ENCODE measurements around the gene RHOT1.

The RHOT1 gene

GRCh38 chr17:32209608-32210007 is 67.3 kb downstream of the RHOT1 start:
- no peaks in the 10 kb centered on the region for H3K27me3 Mint-ChIP-seq (ENCODE audit: low read depth)
- no peak overlapping the region for H3K27ac Mint-ChIP-seq
- H3K9me3 Mint-ChIP-seq: no peaks in the 10 kb centered on the region
- peaks cover 30% of the 10 kb centered on the region for H3K36me3 Mint-ChIP-seq (ENCODE audit: low read depth)
- no peaks in the 10 kb centered on the region for H3K4me1 Mint-ChIP-seq (ENCODE audit: low read depth)
- H3K4me3 Mint-ChIP-seq: no peak overlapping the region

GRCh38 chr17:32211671-32212070 is 69.4 kb downstream of the RHOT1 start:
- no peaks in the 10 kb centered on the region for H3K9me3 Mint-ChIP-seq
- no peaks in the 10 kb centered on the region for H3K4me1 Mint-ChIP-seq (ENCODE audit: low read depth)
- H3K4me3 Mint-ChIP-seq: no peak overlapping the region
- H3K36me3 Mint-ChIP-seq (ENCODE audit: low read depth): peaks cover 29% of the 10 kb centered on the region
- H3K27ac Mint-ChIP-seq: no peak overlapping the region
- no peaks in the 10 kb centered on the region for H3K27me3 Mint-ChIP-seq (ENCODE audit: low read depth)

DNA sequence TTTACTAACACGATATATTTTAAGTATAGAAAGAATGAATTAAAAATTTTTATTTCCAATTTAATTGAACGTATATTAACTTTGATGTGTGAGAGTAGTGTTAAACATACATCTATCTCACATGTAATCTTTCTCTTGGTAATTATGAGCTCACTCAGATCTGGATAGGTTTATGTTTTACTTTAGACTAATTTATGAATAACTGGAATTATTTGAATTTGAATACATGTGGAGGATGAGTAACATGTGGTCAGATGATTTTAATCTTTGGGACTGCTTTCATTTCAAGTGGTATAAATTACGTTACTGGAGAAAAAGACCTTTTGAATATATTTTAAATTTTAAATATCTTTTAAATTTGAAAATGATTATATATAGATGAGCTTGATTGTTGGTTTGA is 73.4 kb downstream of the RHOT1 start:
- no peak overlapping the region for H3K4me3 Mint-ChIP-seq
- no peaks in the 10 kb centered on the region for H3K9me3 Mint-ChIP-seq
- peaks cover 16% of the 10 kb centered on the region for H3K36me3 Mint-ChIP-seq (ENCODE audit: low read depth)
- H3K27me3 Mint-ChIP-seq (ENCODE audit: low read depth): no peaks in the 10 kb centered on the region
- H3K27ac Mint-ChIP-seq: no peak overlapping the region
- peaks cover 8% of the 10 kb centered on the region for H3K4me1 Mint-ChIP-seq (ENCODE audit: low read depth)

GRCh38 chr17:32222621-32223020 is 80.3 kb downstream of the RHOT1 start:
- Mint-ChIP-seq H3K4me3 (no peak overlapping the region), H3K4me1 (ENCODE audit: low read depth) (peaks cover 12% of the 10 kb centered on the region), H3K27me3 (ENCODE audit: low read depth) (no peaks in the 10 kb centered on the region), H3K9me3 (no peaks in the 10 kb centered on the region), H3K27ac (no peak overlapping the region), H3K36me3 (ENCODE audit: low read depth) (peaks cover 8% of the 10 kb centered on the region)

GRCh38 chr17:32223703-32224102 is 81.4 kb downstream of the RHOT1 start:
- no peaks in the 10 kb centered on the region for H3K9me3 Mint-ChIP-seq
- H3K36me3 Mint-ChIP-seq (ENCODE audit: low read depth): peaks cover 10% of the 10 kb centered on the region
- no peak overlapping the region for H3K4me3 Mint-ChIP-seq
- peaks cover 12% of the 10 kb centered on the region for H3K4me1 Mint-ChIP-seq (ENCODE audit: low read depth)
- no peaks in the 10 kb centered on the region for H3K27me3 Mint-ChIP-seq (ENCODE audit: low read depth)
- H3K27ac Mint-ChIP-seq: no peak overlapping the region

DNA sequence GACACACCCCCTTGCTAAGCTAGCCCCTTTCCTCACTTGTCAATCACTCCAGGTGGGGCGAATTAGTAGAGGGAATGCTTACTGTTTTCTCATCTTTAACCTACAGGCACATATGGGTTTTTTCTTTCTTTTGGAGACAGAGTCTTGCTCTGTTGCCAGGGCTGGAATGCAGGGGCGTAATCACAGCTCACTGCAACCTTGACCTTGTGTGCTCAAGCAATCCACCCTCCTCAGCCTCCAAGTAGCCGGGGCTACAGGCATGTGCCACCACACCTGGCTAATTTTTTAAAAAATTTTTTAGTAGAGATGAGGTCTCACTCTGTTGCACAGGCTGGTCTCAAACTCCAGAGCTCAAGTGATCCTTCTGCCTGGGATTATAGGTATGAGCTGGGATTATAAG is 84.6 kb downstream of the RHOT1 start:
- Mint-ChIP-seq H3K36me3 (ENCODE audit: low read depth) (peaks cover 12% of the 10 kb centered on the region), H3K27ac (no peak overlapping the region), H3K4me3 (no peak overlapping the region), H3K27me3 (ENCODE audit: low read depth) (no peaks in the 10 kb centered on the region), H3K4me1 (ENCODE audit: low read depth) (peaks cover under 1% of the 10 kb centered on the region), H3K9me3 (no peaks in the 10 kb centered on the region)

GRCh38 chr17:32227910-32228309 is 85.6 kb downstream of the RHOT1 start:
- Mint-ChIP-seq H3K4me1 (ENCODE audit: low read depth) (peaks cover 6% of the 10 kb centered on the region), H3K9me3 (no peaks in the 10 kb centered on the region), H3K36me3 (ENCODE audit: low read depth) (peaks cover 12% of the 10 kb centered on the region), H3K4me3 (no peak overlapping the region), H3K27me3 (ENCODE audit: low read depth) (no peaks in the 10 kb centered on the region), H3K27ac (no peak overlapping the region)

GRCh38 chr17:32235588-32235987 is 93.3 kb downstream of the RHOT1 start:
- H3K27me3 Mint-ChIP-seq (ENCODE audit: low read depth): no peaks in the 10 kb centered on the region
- no peaks in the 10 kb centered on the region for H3K9me3 Mint-ChIP-seq
- no peak overlapping the region for H3K27ac Mint-ChIP-seq
- H3K4me1 Mint-ChIP-seq (ENCODE audit: low read depth): peaks cover 12% of the 10 kb centered on the region
- no peaks in the 10 kb centered on the region for H3K36me3 Mint-ChIP-seq (ENCODE audit: low read depth)
- H3K4me3 Mint-ChIP-seq: no peak overlapping the region

- H3K27me3 Mint-ChIP-seq (ENCODE audit: low read depth): peaks cover 8% of the 10 kb centered on the region
- no peak overlapping the region for H3K27ac Mint-ChIP-seq
- no peaks in the 10 kb centered on the region for H3K4me1 Mint-ChIP-seq (ENCODE audit: low read depth)
- H3K4me3 Mint-ChIP-seq: no peak overlapping the region
- no peaks in the 10 kb centered on the region for H3K9me3 Mint-ChIP-seq
- H3K36me3 Mint-ChIP-seq (ENCODE audit: low read depth): no peaks in the 10 kb centered on the region
Measured at GRCh38 chr17:32239456-32239855, 97.2 kb downstream of the RHOT1 start.

DNA sequence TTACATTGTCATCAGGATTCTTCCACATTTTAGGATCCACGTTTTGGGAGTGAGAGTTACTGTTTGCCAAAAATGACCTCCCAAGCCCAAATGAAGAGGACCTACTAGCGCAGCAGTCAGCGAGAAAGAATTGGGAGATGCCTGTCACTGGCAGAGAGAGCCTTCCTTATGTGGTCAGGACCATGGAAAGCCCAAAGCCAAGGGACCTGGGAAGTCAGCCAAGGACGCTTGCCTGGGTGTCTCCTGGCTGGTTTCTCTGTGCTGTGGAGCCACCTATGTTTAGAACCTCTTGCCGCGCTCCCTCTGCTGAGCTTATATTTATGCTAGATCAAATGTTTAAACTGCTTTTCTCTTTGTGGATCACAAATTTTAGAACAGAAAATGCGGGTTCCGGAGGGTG is 98.4 kb downstream of the RHOT1 start:
- H3K27me3 Mint-ChIP-seq (ENCODE audit: low read depth): peaks cover 8% of the 10 kb centered on the region
- H3K9me3 Mint-ChIP-seq: no peaks in the 10 kb centered on the region
- no peaks in the 10 kb centered on the region for H3K36me3 Mint-ChIP-seq (ENCODE audit: low read depth)
- no peak overlapping the region for H3K27ac Mint-ChIP-seq
- H3K4me3 Mint-ChIP-seq: no peak overlapping the region
- no peaks in the 10 kb centered on the region for H3K4me1 Mint-ChIP-seq (ENCODE audit: low read depth)

DNA sequence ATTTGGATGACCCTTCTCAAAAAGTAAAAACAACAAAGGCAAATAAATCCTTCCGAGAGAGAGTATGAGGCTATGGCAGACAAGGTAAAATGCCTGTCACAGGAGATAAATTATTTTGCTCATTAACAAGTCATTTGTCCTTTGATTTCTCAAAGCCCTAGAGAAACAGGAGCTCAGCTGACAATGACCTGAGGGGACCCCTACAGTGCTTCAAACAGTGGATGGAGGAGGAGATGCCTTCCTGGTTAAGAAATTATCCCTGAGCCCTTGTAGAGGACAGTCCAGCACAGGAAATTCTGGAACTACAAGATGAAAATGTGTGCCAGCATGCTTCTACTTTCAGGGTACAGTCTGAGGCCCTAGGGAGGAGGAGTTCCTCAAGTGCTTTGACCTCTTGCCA is 99.3 kb downstream of the RHOT1 start:
- Mint-ChIP-seq H3K27ac (no peak overlapping the region), H3K36me3 (ENCODE audit: low read depth) (no peaks in the 10 kb centered on the region), H3K4me3 (no peak overlapping the region), H3K9me3 (no peaks in the 10 kb centered on the region), H3K27me3 (ENCODE audit: low read depth) (peaks cover 8% of the 10 kb centered on the region), H3K4me1 (ENCODE audit: low read depth) (no peaks in the 10 kb centered on the region)

DNA sequence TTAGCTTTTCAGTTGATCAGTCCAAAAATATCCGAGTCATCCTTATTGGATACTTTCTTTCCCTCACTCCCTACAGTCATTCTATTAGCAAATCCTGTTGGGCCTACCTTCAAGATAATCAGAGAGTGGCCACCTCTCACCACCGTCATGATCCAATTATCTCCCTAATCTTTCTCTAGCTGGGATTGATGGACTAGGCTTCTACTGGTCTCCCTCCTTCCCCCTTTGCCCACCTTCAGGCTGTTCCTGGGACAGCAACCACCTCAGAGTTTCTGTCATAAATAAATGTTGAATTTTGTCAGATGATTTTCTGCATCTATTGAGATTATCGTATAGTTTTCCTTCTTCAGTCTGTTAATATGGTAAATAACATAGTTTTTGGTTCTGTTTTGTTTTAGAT is 107.2 kb downstream of the RHOT1 start:
- no peaks in the 10 kb centered on the region for H3K4me1 Mint-ChIP-seq (ENCODE audit: low read depth)
- no peak overlapping the region for H3K4me3 Mint-ChIP-seq
- H3K27me3 Mint-ChIP-seq (ENCODE audit: low read depth): peaks cover 4% of the 10 kb centered on the region
- no peak overlapping the region for H3K27ac Mint-ChIP-seq
- H3K36me3 Mint-ChIP-seq (ENCODE audit: low read depth): no peaks in the 10 kb centered on the region
- no peaks in the 10 kb centered on the region for H3K9me3 Mint-ChIP-seq

DNA sequence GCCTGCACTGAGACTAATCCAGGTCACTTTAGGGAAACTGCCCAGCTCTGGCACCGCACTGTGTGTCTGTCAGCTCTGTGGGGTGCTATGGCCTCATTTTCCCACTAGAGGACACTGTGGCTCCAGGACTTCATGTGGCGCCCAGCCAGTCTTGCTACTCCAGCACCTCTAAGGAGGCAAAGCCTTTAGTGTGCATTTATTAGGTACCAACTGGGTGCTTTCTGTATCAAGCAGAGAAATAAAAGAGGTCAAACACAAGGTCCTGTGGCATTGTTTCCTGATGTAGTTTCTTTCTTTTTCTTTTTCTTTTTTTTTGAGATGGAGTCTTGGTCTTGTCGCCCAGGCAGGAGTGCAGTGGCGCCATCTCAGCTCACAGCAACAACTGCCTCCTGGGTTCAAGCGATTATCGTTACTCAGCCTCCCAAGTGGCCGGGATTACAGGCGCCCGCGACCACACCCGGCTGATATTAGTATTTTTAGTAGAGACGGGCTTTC is 110.9 kb downstream of the RHOT1 start:
- H3K4me3 Mint-ChIP-seq: no peak overlapping the region
- H3K27me3 Mint-ChIP-seq (ENCODE audit: low read depth): peaks cover 8% of the 10 kb centered on the region
- no peaks in the 10 kb centered on the region for H3K4me1 Mint-ChIP-seq (ENCODE audit: low read depth)
- no peak overlapping the region for H3K27ac Mint-ChIP-seq
- H3K9me3 Mint-ChIP-seq: no peaks in the 10 kb centered on the region
- no peaks in the 10 kb centered on the region for H3K36me3 Mint-ChIP-seq (ENCODE audit: low read depth)

- no peaks in the 10 kb centered on the region for H3K4me1 Mint-ChIP-seq (ENCODE audit: low read depth)
- H3K27me3 Mint-ChIP-seq (ENCODE audit: low read depth): peaks cover 32% of the 10 kb centered on the region
- no peaks in the 10 kb centered on the region for H3K36me3 Mint-ChIP-seq (ENCODE audit: low read depth)
- H3K4me3 Mint-ChIP-seq: no peak overlapping the region
- no peaks in the 10 kb centered on the region for H3K9me3 Mint-ChIP-seq
- H3K27ac Mint-ChIP-seq: no peak overlapping the region
Measured at GRCh38 chr17:32256012-32256700, 113.9 kb downstream of the RHOT1 start.

- H3K27ac Mint-ChIP-seq: no peak overlapping the region
- no peaks in the 10 kb centered on the region for H3K9me3 Mint-ChIP-seq
- H3K4me3 Mint-ChIP-seq: no peak overlapping the region
- H3K36me3 Mint-ChIP-seq (ENCODE audit: low read depth): no peaks in the 10 kb centered on the region
- H3K27me3 Mint-ChIP-seq (ENCODE audit: low read depth): peaks cover 37% of the 10 kb centered on the region
- H3K4me1 Mint-ChIP-seq (ENCODE audit: low read depth): no peaks in the 10 kb centered on the region
Measured at GRCh38 chr17:32256701-32257019, 114.4 kb downstream of the RHOT1 start.

All from T-helper 1 cell treated with Interleukin-12 subunit alpha and Interleukin-12 subunit beta and Interleukin-4 antibody, amounts not matched to agents 30 μg/mL and 1 μg/mL, for 36 hours (primary cell).